ENCODE data around the gene CTDSP1. TPM values are rescaled to one million over a fixed set of nuclear protein-coding genes. Genes with fewer than 3 reads are reported as not detected.
A peak's percentile ranks its signal among the peaks of the same experiment; 100 is the strongest.

CTDSP1 gene
- polyA plus RNA-seq, 3 donors = 46.4 to 258 (median 49.9) TPM

DNA sequence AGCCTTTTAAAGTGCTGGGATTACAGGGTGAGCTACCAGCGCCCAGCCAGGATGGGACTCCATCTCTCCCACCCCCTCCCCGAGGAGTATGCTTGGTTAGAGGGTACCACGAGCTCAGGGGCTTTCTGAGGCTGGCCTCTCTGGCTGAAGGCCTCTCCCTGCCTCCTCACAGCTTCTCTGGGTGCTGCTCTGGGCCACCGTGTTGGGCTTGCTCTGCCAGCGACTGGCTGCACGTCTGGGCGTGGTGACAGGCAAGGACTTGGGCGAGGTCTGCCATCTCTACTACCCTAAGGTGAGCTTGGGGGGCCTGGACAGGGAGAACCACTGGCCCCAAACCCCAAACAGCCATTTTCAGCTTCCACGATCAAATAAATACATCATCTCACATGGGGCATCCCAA, 14.7 kb upstream of the CTDSP1 start:
- H3K36me3 Mint-ChIP-seq = peaks cover 59 to 77% of the 10 kb centered on the region in 2 donors
- 94% methylated on average over 5 of the region's 9 CpGs for WGBS (ENCODE audit: insufficient coverage)
- H3K4me3 Mint-ChIP-seq = peak overlapping the region; percentile 100
- peaks cover 84 to 98% of the 10 kb centered on the region in 2 donors for H3K4me1 ChIP-seq (ENCODE audit: control insufficient read depth in 1 of 2, insufficient read depth in 2 of 2, low read length in 2 of 2)
- H3K27me3 ChIP-seq (ENCODE audit: control insufficient read depth in 2 of 2, insufficient read depth in 2 of 2, low read length in 2 of 2) = no peaks in the 10 kb centered on the region
- peaks cover 54% of the 10 kb centered on the region in 2 donors for H3K36me3 ChIP-seq (replicated peaks in 1 of 2; ENCODE audit: control insufficient read depth in 1 of 2, insufficient read depth in 2 of 2, low read length in 2 of 2)
- H3K9me3 Mint-ChIP-seq = peaks cover 0 to 2% (median 0%) of the 10 kb centered on the region in 7 donors
- no peak for TF ChIP-seq CTCF (IDR thresholded peaks at IDR 0.05)
- peak overlapping the region; percentile 100 for H3K4me2 ChIP-seq (replicated peaks; ENCODE audit: extremely low read depth, low read length, poor library complexity, severe bottlenecking)
- intact Hi-C loops (cut with micrococcal nuclease) = loop anchor here in 1 of 2 donors (5.0 kb wide), 1 partner anchor 93 kb away; the partner anchor contains the start of gene TMBIM1
- H3K9me3 ChIP-seq (replicated peaks in 1 of 2; ENCODE audit: control insufficient read depth in 1 of 2, insufficient read depth in 1 of 2, low read length in 2 of 2) = no peaks in the 10 kb centered on the region
- peaks cover 0 to 1% (median 0%) of the 10 kb centered on the region in 3 donors for H3K27me3 Mint-ChIP-seq (ENCODE audit: low read depth in 3 of 3)
- peaks cover 70% of the 10 kb centered on the region for H3K79me2 ChIP-seq (ENCODE audit: insufficient read depth, low read length)
- peak overlapping the region in 2 of 3 experiments; percentile 2 to 100 for H3K4me3 ChIP-seq (replicated peaks in 1 of 3; ENCODE audit: low read depth in 2 of 3, low read length in 3 of 3)
- no peak overlapping the region for H2AFZ ChIP-seq (ENCODE audit: insufficient read depth, low read depth, low read length, poor library complexity, severe bottlenecking)
- peak overlapping the region in 1 of 2 donors; percentile 12 for H3K27ac ChIP-seq (ENCODE audit: low read depth in 1 of 2, low read length in 2 of 2)
- H3K9ac ChIP-seq (ENCODE audit: insufficient read depth, low read length, poor library complexity, severe bottlenecking) = no peak overlapping the region
- peak overlapping the region in 6 of 7 donors; percentile 19 to 100 (median 54) for H3K27ac Mint-ChIP-seq
- H3K4me1 Mint-ChIP-seq = peaks cover 67% of the 10 kb centered on the region
- DNase-seq = no peak
- H4K20me1 ChIP-seq (ENCODE audit: insufficient read depth, low read length) = peaks cover 76% of the 10 kb centered on the region

DNA sequence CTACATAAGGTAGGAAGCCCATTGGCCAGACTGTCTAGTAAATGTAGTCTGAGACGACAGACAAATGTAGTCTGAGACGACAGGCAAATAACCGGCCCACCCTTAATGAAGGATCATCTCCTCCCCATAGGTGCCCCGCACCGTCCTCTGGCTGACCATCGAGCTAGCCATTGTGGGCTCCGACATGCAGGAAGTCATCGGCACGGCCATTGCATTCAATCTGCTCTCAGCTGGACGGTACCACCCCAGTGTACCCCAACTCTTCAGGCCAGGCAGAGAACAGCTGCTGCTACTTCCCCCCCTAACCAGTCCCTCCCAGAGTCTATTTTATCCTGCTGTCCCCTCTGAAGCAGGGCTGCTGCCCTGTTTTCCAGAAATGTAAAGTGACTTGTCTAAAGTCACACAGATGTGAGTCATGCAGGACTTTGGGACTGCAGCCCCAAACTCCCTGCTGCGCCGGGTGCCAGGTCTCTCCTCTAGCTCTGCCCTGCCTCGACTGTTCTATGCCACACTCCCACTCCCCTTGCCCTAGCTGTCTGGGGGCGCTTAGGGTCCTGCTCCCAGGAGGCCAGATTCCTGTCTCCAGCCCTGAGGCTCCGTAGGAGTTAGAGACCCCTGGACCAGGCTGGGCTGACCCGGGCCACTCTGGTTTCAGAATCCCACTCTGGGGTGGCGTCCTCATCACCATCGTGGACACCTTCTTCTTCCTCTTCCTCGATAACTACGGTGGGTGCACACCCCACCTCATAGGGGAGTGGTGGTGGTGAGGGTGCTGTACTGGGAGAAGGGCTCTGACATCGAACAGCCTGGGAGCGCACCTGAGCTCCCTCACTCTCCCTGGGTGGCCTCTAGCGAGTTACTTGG, 12.9 kb upstream of the CTDSP1 start:
- intact Hi-C loops (cut with micrococcal nuclease) = no loop called here
- TF ChIP-seq CTCF (IDR thresholded peaks at IDR 0.05) = no peak
- H3K79me2 ChIP-seq (ENCODE audit: insufficient read depth, low read length) = peaks cover 79% of the 10 kb centered on the region
- Mint-ChIP-seq H3K4me1 (peaks cover 68% of the 10 kb centered on the region), H3K27ac (peak overlapping the region; percentile 91 to 100 (median 96)), H3K27me3 (ENCODE audit: low read depth in 3 of 3) (peaks cover 0 to 3% (median 0%) of the 10 kb centered on the region in 3 donors), H3K9me3 (peaks cover 0 to 2% (median 0%) of the 10 kb centered on the region in 7 donors), H3K4me3 (peak overlapping the region; percentile 89 to 100), H3K36me3 (peaks cover 75 to 91% of the 10 kb centered on the region in 2 donors)
- WGBS (ENCODE audit: insufficient coverage) = 86% methylated on average over 16 of the region's 23 CpGs
- H3K4me1 ChIP-seq (ENCODE audit: control insufficient read depth in 1 of 2, insufficient read depth in 2 of 2, low read length in 2 of 2) = peaks cover 78 to 98% of the 10 kb centered on the region in 2 donors
- peak in 2 of 3 donors; percentile 45 to 51 for DNase-seq
- H3K4me2 ChIP-seq (replicated peaks; ENCODE audit: extremely low read depth, low read length, poor library complexity, severe bottlenecking) = peak overlapping the region; percentile 100
- no peaks in the 10 kb centered on the region for H3K9me3 ChIP-seq (replicated peaks in 1 of 2; ENCODE audit: control insufficient read depth in 1 of 2, insufficient read depth in 1 of 2, low read length in 2 of 2)
- H3K36me3 ChIP-seq (replicated peaks in 1 of 2; ENCODE audit: control insufficient read depth in 1 of 2, insufficient read depth in 2 of 2, low read length in 2 of 2) = peaks cover 72% of the 10 kb centered on the region in 2 donors
- H3K9ac ChIP-seq (ENCODE audit: insufficient read depth, low read length, poor library complexity, severe bottlenecking) = no peak overlapping the region
- peaks cover 94% of the 10 kb centered on the region for H4K20me1 ChIP-seq (ENCODE audit: insufficient read depth, low read length)
- peak overlapping the region in 1 of 3 experiments; percentile 100 for H3K4me3 ChIP-seq (replicated peaks in 1 of 3; ENCODE audit: low read depth in 2 of 3, low read length in 3 of 3)
- no peaks in the 10 kb centered on the region for H3K27me3 ChIP-seq (ENCODE audit: control insufficient read depth in 2 of 2, insufficient read depth in 2 of 2, low read length in 2 of 2)
- H2AFZ ChIP-seq (ENCODE audit: insufficient read depth, low read depth, low read length, poor library complexity, severe bottlenecking) = no peak overlapping the region
- H3K27ac ChIP-seq (ENCODE audit: low read depth in 1 of 2, low read length in 2 of 2) = peak overlapping the region; percentile 71 to 73
